ENCODE data around the gene RBM33.
"Not testable (repeated sequence)": the region's sequence is repeated elsewhere in the genome, so short reads cannot be mapped to it uniquely, and the experiment has no call there.

RBM33 gene, protein sequence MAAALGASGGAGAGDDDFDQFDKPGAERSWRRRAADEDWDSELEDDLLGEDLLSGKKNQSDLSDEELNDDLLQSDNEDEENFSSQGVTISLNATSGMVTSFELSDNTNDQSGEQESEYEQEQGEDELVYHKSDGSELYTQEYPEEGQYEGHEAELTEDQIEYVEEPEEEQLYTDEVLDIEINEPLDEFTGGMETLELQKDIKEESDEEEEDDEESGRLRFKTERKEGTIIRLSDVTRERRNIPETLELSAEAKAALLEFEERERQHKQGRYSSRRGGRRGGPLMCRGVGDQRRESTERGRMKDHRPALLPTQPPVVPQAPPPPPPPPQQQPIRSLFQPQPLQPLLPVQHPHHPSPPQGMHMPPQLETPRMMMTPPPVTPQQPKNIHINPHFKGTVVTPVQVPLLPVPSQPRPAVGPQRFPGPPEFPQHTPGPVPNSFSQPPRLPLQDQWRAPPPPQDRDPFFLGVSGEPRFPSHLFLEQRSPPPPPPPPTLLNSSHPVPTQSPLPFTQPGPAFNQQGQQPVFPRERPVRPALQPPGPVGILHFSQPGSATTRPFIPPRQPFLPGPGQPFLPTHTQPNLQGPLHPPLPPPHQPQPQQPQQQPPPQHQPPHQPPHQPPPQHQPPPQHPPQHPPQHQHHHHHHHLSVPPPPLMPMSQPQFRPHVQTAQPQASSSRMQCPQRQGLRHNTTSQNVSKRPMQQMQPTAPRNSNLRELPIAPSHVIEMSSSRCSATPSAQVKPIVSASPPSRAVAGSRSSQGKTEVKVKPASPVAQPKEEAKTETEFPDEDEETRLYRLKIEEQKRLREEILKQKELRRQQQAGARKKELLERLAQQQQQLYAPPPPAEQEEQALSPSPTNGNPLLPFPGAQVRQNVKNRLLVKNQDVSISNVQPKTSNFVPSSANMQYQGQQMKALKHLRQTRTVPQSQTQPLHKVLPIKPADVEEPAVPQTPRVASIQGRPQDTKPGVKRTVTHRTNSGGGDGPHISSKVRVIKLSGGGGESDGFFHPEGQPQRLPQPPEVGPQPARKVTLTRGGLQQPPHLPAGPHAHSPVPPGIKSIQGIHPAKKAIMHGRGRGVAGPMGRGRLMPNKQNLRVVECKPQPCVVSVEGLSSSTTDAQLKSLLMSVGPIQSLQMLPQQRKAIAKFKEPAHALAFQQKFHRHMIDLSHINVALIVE

DNA sequence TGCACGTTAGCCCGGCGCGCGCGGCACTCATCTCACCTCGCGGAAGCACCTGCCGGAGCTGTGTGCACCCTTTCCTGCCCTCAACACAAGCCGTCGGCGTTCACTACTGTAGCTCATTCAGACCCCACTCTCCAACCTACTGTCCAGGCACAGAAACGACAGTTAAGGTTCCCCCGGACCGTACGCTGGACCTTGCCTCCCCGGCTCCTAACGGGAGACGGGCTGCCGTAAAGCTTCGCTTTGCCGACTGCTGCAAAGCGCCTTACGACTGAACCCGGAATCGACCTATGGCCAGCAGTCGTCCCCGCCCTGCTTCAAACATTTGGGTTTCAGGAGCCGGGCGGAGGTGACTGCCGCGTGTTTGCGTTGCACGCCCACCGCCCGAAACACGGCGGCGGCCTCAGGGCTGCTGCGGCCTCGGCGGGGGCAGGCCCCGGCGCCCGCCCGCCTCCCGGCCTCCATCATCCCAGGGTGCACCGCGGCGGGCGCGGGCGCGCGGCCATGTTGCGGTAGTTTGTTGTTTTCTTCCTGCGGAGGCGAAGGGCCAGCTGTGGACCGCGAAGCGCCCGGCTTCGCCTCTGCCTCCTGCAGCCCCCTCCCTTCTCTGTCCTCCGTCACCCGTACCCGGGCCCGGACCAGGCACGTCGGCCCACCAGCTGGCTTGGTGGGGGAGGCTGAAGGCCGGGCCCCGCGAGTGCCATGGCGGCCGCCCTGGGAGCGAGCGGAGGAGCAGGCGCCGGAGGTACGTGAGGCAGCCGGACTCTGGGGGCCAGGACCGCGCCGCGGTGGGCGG is at the start of gene RBM33:
Gene RBM33, plus strand, starts transcription at position 484 of the 793 bp plus-strand sequence. Its CDS starts 216 bp downstream, at position 700.
- FAIRE-seq, result no peak

DNA sequence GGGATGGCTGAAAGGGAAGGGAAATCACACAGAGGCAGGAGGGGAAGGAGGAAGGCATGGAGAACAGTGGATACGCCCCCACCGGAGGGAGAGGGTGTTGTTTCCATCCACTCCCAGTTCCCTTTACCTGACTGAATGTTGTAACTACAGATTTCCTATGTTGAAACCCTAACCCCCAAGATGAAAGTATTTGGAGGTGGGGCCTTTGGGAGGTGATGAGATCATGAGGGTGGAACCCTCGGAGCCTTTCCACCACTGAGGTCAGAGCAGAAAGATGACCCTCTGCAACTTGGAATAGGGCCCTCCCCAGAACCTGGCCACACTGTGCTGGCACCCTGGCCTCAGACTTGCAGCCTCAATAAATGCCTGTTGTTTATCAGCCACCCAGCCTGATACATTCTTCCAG is 49.5 kb upstream of the RBM33 start:
- FAIRE-seq, result no peak

DNA sequence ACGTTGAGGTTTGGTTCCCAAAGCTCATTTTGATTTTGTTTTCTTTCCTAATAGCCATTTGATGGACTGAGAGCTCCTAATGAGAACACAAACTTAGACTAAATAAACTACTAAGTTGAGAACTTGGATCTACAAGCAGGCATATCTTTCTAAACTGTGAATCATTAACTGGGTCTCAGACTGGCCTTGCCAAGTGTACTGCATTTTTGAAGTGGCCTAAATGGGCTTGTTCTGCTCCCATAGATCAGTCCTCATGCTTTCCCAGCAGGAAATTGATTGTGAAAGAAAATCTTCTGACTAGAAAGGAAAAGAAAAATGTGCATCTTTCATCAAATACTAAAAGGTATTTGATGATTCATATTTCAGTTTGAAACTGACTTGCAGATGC is 46.7 kb upstream of the RBM33 start:
- no peak for FAIRE-seq

DNA sequence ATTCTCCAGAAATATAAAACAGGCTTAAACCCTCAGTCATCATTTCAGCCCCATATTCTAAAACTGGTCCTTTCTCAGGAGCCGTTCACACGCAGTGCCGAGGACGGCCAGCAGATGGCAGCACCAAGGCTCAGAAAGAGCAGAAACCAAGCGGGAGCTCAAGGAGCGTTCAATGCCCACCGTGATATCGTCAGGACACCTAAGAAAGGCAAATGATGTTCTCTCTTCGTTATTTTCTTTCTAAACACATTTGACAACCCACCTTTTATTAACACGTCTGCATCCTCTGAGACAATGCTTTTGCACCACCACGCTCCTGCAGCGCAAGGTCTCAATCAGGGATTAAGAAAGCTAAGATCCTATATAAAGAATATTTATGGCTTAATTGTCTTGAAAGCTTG is 45.7 kb upstream of the RBM33 start:
- no peak for FAIRE-seq

DNA sequence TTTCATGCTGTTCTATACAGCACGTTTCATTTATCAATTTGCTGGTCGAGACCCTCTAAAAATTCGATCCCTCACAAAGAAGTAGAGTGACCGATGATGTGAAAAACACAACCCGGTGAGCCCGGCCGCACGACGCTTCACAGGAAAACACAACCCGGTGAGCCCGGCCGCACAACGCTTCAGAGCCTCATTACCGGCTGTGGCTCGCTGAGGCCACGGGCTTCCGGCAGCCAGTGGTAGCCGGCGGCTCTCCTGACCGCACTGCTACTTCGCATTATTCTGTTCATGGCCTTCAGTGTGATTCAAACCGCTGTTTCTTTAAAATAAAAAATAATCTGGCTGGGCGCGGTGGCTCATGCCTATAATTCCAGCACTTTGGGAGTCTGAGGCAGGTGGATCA is 42.3 kb upstream of the RBM33 start:
- FAIRE-seq, result no peak

DNA sequence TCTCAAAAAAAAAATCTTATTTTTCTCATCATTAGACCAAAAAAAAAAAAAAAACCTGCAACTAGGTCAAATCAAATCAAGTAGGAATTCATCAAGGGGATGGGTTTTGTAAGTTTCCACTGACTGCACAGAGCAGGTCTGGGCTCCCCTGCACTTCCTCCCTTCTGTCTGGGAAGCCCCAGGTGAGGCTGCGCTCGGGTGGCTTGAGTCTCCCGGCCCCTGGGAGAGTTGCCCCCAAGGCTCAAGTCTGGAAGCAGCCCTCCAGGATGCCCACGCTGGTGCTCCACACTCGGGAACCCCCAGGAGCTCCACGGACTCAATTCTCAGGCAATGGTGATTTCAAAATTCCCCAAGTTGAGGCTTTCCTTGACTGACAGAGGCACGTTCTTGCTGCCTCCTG is 41.7 kb upstream of the RBM33 start:
- no peak for FAIRE-seq

DNA sequence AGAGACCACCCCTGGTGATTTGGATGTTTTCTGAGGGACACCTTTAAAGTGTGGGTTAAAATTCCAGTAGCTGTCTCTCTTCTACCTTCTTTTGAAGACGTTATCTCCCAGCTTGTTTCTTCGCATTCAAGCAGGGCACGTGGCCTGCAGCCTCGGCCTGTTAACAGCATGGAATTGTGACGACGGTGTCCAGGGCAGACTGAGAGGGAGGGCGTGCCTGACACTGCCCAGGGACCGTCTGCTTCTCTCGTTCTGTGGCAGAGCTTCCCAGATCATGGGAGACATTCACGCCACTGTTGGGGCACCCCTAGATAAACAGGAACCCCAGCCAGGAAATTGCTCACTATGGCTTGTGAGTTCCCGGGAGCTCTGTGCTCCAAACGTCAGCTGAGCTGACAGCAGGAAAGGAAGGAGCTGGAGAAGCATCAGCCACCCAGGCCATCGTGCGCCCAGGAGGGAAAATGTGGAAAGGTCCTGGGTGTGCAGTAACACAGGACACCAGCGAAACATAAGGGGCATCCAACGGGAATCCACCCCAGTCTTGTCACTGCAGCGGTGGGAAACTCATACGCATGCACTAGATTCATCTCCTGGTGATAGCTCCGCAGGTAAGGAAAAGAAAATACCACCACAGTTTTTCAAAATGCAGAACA is 41.1 kb upstream of the RBM33 start:
- FAIRE-seq, result no peak

DNA sequence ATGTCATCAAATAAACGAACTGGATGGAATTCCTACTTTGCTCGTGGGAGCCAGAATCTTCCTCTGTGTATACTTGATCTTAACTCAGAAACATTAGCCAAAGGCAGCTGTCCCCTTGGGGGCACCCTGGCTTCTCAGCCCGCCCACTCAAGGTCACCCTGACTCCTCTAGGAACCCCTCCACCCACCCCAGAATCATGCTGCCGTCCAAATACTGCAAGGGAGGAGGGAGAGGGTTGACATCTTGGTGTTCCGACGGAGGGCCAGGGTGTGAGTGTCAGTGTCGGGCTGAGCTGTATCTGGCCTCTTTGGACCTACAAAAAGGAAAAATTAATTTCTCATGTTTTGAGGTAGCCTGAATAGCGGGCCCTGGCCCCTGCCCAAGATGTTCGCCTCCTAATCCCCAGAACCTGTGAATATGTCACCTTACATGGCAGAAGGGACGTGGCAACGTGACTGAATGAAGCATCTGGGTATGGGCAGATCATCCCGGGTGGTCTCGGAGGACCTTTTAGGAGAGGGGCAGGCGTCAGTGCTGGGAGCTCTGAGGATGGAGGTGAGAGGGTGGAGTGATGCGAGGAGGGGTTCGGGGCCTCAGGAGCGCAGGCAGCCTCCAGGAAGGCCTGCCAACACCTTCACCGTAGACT is 40.5 kb upstream of the RBM33 start:
- FAIRE-seq, result no peak

DNA sequence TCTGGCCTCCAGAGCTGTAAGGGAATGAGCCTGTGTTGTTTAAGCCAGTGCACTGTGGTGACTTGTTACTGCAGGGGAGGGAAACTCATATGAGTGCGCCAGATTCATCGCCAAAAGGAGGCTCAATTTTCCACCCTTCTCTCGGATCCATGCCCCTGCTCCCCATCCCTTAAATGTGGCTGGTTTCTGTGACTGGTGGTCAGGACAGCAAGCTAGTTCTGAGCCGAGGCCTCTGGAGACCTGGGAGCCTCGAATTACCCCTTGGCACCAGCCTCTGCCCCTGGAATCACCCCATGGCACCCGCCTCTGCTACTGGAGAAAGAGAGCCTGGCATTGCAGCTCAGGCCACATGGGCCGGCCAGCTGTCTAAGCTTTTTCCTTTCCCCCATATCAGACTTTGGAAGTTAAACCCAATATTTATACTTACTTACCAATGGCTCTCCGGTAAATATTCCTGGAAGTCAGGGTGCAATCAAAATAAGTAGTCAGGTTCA is 39.9 kb upstream of the RBM33 start:
- no peak for FAIRE-seq

DNA sequence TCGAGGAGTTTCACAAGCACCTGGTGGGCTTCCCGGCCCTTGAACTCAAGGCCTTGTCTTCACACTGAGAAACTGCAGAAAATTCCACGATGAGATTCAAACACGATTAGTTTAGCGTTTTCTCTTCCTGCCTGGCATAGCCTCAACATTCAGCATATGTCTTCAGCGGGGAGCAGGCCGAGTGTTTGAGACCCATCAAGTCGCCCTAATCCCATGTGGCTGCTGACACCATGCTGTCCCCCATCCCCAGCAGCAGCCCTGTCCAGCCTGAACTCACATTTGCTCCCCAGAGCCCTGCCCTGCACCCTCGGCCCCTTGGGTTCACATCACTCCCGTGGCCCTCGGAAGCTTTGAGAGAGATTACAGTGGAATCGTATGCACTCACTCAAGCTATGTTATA is 35.3 kb upstream of the RBM33 start:
- FAIRE-seq, result no peak

DNA sequence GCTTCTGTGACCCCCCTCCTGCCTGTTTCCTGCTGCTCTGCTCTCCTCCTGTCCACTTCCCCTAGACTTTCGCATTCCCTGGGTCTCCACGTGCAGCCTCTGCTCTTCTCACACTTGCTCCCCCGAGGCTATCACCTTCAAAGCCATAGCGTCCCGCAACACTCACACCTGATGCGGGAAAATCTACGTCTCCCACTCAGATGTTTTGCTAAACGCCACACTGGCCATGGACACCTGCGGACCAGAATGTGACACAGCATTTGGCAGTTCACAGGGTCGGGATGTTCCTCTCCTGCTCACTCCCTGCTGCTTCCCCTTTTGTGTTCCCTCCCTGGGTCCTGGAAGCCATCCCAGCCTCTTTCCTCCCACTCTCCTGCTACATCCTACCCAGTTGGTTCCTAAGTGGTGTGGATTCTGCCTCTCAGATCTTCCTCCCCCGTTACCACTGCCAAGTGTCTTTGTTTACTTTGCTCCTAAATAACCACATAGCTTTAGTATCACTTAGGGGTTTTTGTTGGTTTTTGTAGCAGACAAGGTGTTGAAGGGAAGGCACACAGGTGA is 33.7 kb upstream of the RBM33 start:
- FAIRE-seq, result no peak

DNA sequence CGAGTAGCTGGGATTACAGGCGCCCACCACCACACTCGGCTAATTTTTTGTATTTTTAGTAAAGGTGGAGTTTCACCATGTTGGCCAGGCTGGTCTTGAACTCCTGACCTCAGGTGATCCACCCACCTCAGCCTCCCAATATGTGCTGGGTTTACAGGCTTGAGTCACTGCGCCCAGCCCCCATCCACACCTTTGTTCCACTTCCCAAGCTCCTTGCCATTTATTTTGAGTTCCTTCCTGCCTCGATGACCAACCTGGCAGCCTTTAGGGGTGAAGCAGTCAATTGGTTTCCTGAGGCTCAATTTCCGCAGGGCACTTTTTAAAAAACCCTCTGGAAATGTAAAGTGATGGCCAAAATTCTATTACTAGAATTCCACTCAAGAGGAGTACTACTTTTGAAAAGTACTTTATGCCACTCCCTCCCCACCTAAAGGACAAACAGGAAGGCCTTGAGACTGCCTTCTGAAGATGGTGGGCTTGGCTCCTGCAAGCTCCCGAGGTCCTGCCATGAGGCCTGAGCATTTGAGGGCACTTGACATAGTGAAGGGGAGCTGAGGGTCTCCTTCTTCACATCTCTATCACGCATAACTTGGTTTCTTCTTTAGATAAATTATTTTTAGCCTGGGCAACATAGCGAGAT is 32.5 kb upstream of the RBM33 start:
- no peak for FAIRE-seq

DNA sequence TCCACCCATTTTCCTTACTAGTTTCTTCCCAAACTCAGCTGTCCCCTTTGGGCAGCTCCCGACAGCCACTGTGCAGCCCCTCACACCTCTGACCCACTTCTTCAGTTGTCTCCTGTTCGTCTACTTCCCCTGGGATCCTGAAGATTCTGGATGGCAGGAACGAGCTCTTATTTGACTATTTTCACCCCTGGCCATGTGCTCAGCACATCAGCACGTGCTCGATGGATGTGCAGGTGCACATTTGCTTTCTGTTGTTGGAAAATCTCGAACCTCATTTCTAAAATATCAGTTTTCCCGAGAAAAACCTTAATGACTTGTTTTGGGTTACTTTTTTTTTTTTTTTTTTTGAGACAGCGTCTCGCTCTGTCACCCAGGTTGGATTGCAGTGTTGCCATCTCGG is 31.8 kb upstream of the RBM33 start:
- no peak for FAIRE-seq

DNA sequence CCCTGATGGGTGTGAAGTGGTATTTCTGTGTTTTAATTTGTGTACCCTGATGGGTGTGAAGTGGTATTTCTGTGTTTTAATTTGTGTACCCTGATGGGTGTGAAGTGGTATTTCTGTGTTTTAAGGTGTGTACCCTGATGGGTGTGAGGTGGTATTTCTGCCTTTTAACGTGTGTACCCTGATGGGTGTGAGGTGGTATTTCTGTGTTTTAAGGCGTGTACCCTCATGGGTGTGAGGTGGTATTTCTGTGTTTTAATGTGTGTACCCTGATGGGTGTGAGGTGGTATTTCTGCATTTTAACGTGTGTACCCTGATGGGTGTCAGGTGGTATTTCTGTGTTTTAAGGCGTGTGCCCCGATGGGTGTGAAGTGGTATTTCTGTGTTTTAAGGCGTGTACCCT is 29.4 kb upstream of the RBM33 start:
- not testable (repeated sequence) for FAIRE-seq

DNA sequence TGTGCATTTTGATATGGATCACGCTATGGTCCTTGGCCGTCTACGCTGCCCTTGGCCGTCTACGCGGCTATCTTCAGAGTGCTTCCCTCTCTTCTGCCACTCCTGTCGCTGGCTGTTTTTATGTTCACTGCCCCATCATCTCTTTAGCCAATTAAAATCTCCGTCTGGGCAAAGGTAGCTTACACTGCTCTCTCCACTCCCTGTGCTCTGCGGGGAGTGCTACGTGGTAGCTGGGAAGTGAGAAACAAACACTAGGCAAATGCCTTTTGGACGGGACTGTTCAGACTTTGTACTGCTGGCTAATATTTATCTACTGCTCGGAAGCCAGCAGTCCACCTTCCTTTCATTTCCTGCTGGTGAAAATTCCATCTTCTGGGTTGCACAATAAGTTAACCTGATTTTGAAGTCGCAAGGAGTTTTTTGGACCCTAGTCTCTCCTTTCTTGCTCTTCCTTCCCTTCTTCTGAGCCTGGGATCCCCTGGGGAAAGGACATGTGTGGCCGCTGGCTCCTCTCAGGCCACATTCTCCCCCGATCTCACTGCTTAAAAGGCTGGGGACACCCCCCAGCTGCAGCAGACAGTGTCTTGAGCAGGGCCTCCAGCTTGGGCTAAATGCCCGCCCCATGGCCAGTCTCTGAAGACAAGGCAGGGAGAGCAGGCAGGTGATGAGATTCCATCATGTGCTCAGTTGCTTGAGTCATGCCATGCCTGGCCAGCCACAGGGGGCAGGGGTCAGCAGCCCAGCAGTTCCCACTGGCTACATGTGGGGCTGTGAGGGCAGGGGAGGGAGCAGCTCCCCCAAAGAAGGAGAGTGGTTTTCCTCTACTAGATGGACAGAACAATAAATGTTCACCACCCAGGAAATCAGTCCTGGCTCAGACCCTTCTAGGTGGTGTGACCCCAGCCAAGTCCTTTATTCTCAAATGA is 25.5 kb upstream of the RBM33 start:
- no peak for FAIRE-seq

DNA sequence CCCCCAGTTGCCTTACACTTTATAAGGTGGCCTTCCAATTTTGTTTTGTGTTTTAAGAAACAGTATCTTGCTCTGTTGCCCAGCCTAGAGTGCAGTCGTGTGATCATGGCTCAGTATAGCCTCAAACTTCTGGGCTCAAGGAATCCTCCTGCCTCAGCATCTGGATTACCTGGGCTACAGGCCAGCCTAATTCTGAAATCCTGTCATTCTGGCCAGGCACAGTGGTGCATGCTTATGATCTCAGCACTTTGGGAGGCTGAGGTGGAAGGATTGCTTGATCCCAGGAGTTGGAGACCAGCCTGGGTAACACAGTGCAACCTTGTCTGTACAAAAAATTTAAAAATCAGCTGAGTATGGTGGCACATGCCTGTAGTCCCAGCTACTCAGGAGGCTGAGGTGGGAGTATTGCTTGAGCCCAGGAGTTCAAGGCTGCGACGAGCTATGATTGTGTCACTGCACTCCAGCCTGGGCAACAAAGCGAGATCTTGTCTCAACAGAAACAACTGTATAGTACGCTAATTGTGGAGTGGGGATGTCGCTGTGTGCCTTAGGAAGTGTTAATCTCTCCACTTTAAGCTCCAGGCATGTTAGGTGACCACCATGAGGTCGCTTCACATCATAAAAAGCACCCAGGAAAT is 24.7 kb upstream of the RBM33 start:
- no peak for FAIRE-seq

DNA sequence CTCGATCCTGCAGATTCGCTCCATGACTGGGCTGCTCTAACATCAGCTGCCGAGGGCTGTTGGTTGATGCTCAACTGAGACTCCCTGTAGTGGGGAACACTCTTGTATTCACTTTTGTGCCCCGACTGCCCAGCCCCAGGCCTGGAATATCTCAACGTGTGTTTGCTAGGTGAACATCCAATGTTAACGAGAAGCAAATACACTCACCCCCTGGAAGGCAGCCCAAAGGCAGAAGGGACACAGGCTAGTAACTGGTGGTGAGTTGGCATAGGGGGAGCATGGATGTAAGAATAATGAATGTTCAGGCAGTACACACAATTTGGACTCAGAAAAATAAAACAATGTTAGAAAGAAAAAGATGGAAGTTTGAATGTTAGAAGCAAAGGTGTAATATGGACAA is 24.0 kb upstream of the RBM33 start:
- no peak for FAIRE-seq

DNA sequence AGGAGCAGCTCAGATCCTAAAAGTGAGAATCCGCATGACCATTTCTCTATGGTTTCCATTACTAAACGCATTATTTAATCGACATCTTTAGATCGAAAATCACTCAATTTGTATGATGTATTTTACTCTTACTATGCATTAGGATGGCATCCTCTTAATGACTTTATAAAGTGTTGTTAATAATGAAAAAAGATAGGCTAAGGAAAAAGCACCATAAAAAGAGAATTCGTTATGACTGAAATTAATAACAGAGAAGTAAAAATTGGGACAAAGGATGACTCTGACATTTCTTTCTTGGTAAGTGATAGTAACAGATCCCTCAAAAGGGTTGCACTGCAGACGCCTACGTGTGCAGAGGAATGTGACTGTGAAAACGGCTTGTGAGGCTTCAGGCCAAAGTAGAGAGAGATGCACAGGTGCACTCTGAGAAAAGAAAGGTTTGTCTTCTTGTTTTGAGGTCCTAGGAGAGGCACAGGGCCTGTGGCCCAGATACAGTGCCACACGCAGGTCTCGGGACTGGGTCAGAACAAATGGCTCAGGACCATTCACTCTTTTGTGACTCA is 23.0 kb upstream of the RBM33 start:
- FAIRE-seq, result no peak

Measured in endometrium (tissue), 2 donors.